GM10248 (cell line): ENCODE measurements around the gene FANCC.

Source experiments
- CTCF ChIA-PET: fragments of 300-600 bp; sonication (Branson Sonifier 250); formaldehyde crosslinking; extraction: SDS; loops from one replicate; lab custom pipeline; 2021; ENCODE audit warnings: antibody characterized with exemption; lab: Yijun Ruan, JAX
- POLR2A ChIA-PET: fragments of 350-650 bp; sonication (Branson Sonifier 250); formaldehyde crosslinking; extraction: SDS; loops from one replicate; lab custom pipeline; 2020; ENCODE audit warnings: antibody characterized with exemption; lab: Yijun Ruan, JAX
- DNase-seq: peaks from one replicate; pipeline ENCODE4 v3.0.0; 2012; ENCODE audit errors: extremely low spot score
- CTCF ChIP-seq: IDR thresholded peaks from 2 replicates; pipeline ENCODE4 v1.5.1; 2012; ENCODE audit warnings: mild to moderate bottlenecking, low read depth; ENCODE audit errors: extremely low read depth, missing control alignments, control extremely low read depth

Gene FANCC

GRCh38 chr9:95343725-95344287 is 26.3 kb upstream of the FANCC start:
- DNase-seq = no peak
- ChIA-PET POLR2A (no interaction called here), CTCF (interaction anchor here (0.8 kb wide), 1 partner anchor 13 kb away, joined by 3 read pairs; no protein-coding TSS in a partner anchor)
- no peak for TF ChIP-seq CTCF

- no peak for DNase-seq
- TF ChIP-seq CTCF = no peak
- ChIA-PET CTCF (no interaction called here), POLR2A (no interaction called here)
These were observed 25.1 kb upstream of the FANCC start for GRCh38 chr9:95342571-95342970.

- TF ChIP-seq CTCF = peak; percentile 9
- POLR2A ChIA-PET = no interaction called here
- CTCF ChIA-PET = no interaction called here
These were observed 23.9 kb upstream of the FANCC start for GRCh38 chr9:95341293-95341962.

GRCh38 chr9:95338243-95338642 is 20.7 kb upstream of the FANCC start:
- POLR2A ChIA-PET = no interaction called here
- DNase-seq = no peak
- CTCF ChIA-PET = interaction anchor here (0.9 to 1.4 kb wide), 3 partner anchors 9 to 23 kb away, joined by 3 to 4 read pairs (median 3); no protein-coding TSS in a partner anchor
- TF ChIP-seq CTCF = no peak

More at GRCh38 chr9:95341293-95341962, 23.9 kb upstream of the FANCC start:
- no peak for DNase-seq

- CTCF ChIA-PET = interaction anchor here (1.2 to 1.3 kb wide), 2 partner anchors 28 to 656 kb away, joined by 3 to 4 read pairs; no protein-coding TSS in a partner anchor
- no peak for DNase-seq
- peak; percentile 18 for TF ChIP-seq CTCF
- POLR2A ChIA-PET = no interaction called here
These were observed 18.8 kb upstream of the FANCC start for GRCh38 chr9:95336281-95336680.

GRCh38 chr9:95333426-95333825 is 15.9 kb upstream of the FANCC start:
- ChIA-PET POLR2A (no interaction called here), CTCF (no interaction called here)
- DNase-seq = no peak
- no peak for TF ChIP-seq CTCF
